ENCODE results near the gene C19orf38. TPM values are rescaled to one million over a fixed set of nuclear protein-coding genes. Genes with fewer than 3 reads are reported as not detected.

The C19orf38 gene
- total and polyA plus RNA-seq, 2 donors (not counting 3 experiments of a cell fraction or from before 2014, with no cell fraction given): not detected

- Histone ChIP-seq H3K4me3 (replicated peaks in 1 of 3; ENCODE audit: insufficient read depth in 1 of 3, low read depth in 1 of 3, low read length in 3 of 3) (no peak overlapping the region), H3K9me3 (replicated peaks; ENCODE audit: control insufficient read depth, insufficient read depth, low read length) (no peaks in the 10 kb centered on the region), H3K27ac (ENCODE audit: insufficient read depth, low read depth, low read length) (no peak overlapping the region), H3K36me3 (ENCODE audit: control insufficient read depth in 2 of 2, extremely low read depth in 1 of 2, insufficient read depth in 2 of 2, low read length in 2 of 2) (peaks cover 0 to 4% of the 10 kb centered on the region in 2 experiments), H4K20me1 (replicated peaks; ENCODE audit: control insufficient read depth, extremely low read depth, insufficient read depth, low read length) (no peaks in the 10 kb centered on the region), H3K27me3 (ENCODE audit: control insufficient read depth in 2 of 2, insufficient read depth in 2 of 2, low read length in 2 of 2) (no peaks in the 10 kb centered on the region), H2AFZ (ENCODE audit: low read depth, low read length) (no peak overlapping the region), H3K79me2 (ENCODE audit: control insufficient read depth, insufficient read depth, low read length) (no peaks in the 10 kb centered on the region), H3K4me2 (ENCODE audit: insufficient read depth, low read length) (no peak overlapping the region), H3K9me1 (replicated peaks; ENCODE audit: control insufficient read depth, extremely low read depth, insufficient read depth, low read length) (no peaks in the 10 kb centered on the region), H3K4me1 (ENCODE audit: control insufficient read depth, extremely low read depth, insufficient read depth, low read length) (peaks cover 9% of the 10 kb centered on the region), H3K9ac (replicated peaks; ENCODE audit: extremely low read depth, insufficient read depth, low read length) (no peak overlapping the region)
- BruUV-seq (replicated peaks): no TSS peak
- POLR2A ChIA-PET: no interaction called here
- FAIRE-seq (no peak), DNase-seq (ENCODE audit: low read depth, low spot score) (no peak)
- CTCF ChIA-PET: interaction anchor here (0.8 to 3.6 kb wide), 5 partner anchors 11 to 32 kb away, joined by 3 to 39 read pairs (median 6); partner anchors contain the start of gene CARM1
- no peak for TF ChIP-seq GATA2 (IDR thresholded peaks at IDR 0.05; ENCODE audit: insufficient read depth, insufficient read length, low read depth, low read length)
- no peak for TF ChIP-seq MYC (IDR thresholded peaks at IDR 0.05; ENCODE audit: low read depth, low read length)
- no peak for TF ChIP-seq EZH2 (IDR thresholded peaks at IDR 0.05; ENCODE audit: borderline replicate concordance, low read depth, low read length, severe bottlenecking)
- TF ChIP-seq POLR2AphosphoS5 (IDR thresholded peaks at IDR 0.05; ENCODE audit: insufficient read depth, low read depth, low read length): no peak
- no peak for TF ChIP-seq JUN (IDR thresholded peaks at IDR 0.05; ENCODE audit: borderline replicate concordance, insufficient read depth, insufficient read length, low read depth)
- no peak for TF ChIP-seq POLR2A (IDR thresholded peaks at IDR 0.05; ENCODE audit: low read depth, low read length)
- TF ChIP-seq FOS (IDR thresholded peaks at IDR 0.05; ENCODE audit: borderline replicate concordance, insufficient read depth, low read length): no peak
- TF ChIP-seq CTCF (IDR thresholded peaks at IDR 0.05; ENCODE audit: extremely low read depth in 1 of 2, insufficient read depth in 1 of 2, low read depth in 1 of 2, low read length in 2 of 2): no peak
- no peak for TF ChIP-seq MAX (IDR thresholded peaks at IDR 0.05; ENCODE audit: insufficient read depth, insufficient read length)
- dilution Hi-C loops (cut with MboI; ENCODE audit: extremely low pct_ligation_motif_present, low sequenced_read_pairs) (no loop called here), intact Hi-C loops (cut with micrococcal nuclease) (no loop called here)
These were observed 9.8 kb upstream of the C19orf38 start for GRCh38 chr19:10838377-10838776.

Measured in endothelial cell of umbilical vein (primary cell).